ENCODE results near the gene PRKN.

The PRKN gene

DNA sequence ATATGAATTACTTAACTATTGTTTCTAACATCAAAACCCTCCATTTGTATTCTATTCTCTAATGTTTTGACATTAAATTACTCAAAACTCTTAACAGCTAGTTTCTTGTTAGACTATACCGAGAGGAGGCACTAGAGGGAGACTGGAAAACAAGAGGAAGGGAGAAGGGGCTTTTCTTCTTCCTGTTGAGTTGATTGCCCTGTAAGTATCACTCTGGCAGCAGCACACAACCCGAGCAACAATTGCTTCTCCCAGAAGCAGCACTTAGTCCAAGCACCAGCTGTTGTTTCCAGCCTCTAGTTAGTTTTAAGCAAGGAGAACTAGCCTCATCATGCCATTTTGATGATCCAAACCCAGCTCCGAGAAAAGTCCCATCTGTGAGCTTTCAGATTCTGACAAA, 603.8 kb downstream of the PRKN start:
- no peak for DNase-seq (ENCODE audit: low spot score)

DNA sequence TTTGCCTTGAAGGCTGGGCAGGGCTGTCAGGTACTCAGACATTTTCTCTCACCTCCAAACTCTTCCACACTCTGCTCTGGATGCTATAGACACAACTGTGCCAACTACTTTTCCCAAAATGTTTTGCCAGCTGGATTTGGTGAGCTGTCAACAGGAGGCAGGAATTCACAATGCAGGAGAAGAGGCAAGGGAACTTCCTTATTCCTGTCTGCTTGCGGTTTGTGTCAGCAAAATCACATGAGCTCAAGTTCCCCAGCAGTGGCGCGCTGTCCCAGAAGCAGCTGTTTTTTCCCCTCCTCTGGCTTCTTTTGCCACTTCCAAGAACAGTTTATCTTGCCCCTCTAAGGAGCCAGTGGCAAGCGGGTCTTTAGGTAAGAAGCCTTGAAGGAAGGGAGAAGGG, 608.2 kb downstream of the PRKN start:
- DNase-seq (ENCODE audit: low spot score), result no peak

DNA sequence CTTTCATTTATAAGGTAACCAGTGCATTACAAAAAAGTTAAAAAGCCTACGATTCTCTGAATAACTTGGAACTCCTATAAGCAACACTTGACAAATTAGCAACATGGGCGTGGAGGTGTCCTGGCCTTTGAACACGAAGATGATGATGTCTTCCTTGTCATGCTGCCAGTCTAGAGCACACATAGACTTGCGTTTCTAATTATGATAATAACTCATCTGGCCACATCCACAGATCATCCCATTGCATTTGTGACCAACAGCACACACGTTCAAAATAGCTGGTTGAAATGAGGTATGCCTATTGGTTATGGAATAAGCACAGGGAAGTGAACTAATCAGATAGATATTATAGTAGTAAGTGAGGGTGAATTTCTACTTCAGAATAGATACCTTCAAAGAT, 608.9 kb downstream of the PRKN start:
- no peak for DNase-seq (ENCODE audit: low spot score)

DNA sequence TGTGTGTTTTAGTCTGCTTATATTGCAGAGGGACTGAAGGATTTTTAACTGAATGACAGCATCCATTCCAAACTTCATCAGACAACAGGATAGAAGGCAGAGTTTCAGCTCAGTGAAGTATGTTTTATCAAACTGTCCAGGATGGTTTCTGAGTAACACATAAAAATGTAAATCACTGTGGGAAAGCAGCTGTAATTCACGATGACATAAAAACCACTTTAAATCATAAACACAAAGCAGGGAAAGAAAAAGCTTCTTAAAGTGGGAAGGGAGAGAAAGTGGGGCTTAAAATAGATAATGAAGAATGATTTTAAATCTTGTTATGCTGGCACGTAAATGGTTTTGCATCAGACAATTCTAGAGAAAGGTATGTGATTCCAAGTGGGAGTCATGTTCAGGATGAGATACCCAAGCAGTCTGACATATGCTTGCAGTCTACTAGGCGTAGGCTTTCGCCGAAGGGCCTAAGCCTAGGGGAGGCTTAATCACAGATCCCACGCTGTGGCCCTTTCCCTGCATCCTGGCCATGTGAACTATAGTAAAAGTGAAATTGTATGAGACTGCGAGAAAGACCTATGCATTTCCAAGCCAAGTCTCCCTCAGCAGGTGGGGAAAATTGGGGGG, 610.6 kb downstream of the PRKN start:
- no peak for DNase-seq (ENCODE audit: low spot score)

DNA sequence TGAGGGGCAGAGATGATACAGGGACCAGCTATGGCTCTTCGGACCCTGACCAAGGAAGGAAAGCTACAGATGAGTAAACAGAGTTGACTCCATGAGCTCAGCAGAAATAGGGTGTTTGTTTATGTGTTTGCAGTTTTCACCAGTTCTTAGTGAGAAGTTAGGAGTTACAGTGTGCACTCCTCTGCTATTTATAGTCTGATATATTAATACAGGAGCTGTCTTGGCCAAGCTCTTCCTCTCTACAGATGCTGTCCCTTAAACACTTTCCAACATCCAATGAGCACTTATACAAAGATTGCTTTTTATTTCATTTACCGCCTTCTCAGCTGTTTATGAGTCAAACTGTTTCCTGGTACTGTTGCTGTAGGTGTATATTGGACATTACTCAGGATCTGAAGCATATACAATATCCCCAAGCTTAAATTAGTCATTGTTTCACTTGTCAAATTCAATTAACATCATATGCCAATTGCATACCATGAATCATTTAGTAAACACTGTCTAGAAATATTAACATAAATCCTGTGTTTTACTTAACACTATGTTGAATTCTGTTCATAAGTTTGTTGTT, 618.0 kb downstream of the PRKN start:
- no peak for DNase-seq (ENCODE audit: low spot score)

DNA sequence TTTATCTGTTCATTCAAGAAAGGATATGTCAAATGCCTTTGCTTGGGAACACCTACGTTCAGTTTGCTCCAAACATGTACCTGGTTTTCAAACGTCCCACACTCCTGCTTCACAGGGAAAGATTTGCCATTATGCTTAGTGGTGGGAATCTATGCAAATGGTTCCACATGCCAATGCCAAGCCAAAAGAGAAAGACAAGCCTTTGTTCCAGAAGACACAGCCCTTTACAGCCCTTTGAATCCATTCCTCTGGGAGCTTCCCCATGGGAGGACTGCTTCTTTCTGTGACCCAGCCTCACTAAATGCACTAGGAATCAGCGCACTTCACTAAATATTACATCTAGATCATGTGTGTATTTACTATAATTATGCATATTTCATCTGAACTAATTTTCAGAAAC, 619.5 kb downstream of the PRKN start:
- DNase-seq (ENCODE audit: low spot score), result no peak

DNA sequence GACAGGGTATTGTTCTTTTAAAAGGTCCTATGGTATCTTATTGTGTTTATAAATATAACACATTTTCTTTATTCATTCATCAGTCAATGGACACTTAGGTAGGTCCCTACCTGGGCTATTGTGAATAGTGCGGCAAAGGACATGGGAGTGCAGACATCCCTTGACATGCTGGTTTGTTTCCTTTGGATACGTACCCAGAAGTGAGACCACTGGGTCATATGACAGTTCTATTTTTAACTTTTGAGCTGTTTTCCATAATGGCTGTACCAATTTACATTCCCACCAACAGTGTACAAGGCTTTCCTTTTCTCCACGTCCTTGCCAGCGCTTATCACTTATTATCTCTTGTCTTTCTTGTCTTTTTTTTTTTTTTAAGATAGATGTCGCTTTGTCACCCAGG, 627.5 kb downstream of the PRKN start:
- no peak for DNase-seq (ENCODE audit: low spot score)

DNA sequence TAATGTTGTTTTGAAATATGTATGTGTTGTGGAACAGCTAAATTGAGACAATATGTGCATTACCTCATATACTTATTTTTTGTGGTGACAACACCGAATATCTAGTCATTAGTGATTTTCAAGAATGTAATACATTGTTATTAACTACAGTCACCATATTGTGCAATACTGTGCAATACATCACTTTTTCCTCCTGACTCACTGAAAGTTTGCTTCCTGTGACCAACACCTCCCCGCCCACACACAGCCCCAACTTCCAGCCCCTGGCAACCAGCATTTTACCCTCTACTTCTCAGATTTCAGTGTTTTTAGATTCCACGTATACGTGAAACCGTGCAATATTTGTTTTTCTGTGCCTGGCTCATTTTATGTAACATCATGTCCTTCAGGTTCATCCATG, 627.9 kb downstream of the PRKN start:
- no peak for DNase-seq (ENCODE audit: low spot score)

DNA sequence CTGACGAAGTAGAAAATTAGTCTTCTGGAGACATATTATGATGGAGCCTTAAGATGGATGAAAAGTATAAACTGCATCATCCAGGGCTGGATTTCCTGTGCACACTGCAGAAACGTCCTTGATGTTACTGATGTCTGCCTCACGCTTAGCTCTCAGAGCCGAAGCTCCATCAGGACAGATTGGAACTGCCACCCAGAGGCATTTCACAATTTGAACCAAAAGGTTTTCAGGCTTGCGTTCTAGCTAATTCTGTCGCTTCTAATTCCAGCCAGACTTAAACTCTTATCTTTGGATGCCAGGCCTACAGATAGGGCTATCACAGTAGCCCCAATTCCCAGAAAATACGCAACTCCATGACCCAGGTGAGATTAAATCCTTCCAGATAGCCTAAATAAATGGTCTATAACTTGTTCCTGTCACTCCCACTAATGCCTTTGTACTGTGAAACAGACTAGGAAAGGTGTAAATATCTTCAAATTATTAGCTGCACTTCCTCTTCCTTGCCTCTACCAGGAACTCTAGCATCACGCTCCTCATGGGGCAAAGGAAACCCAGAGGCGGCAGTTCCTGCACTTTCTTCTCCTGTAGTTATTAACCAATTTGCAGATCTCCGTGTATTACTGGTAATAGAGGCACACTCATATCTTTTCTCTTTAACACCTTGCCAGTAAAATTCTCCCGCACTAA, 634.6 kb downstream of the PRKN start:
- DNase-seq (ENCODE audit: low spot score), result no peak

DNA sequence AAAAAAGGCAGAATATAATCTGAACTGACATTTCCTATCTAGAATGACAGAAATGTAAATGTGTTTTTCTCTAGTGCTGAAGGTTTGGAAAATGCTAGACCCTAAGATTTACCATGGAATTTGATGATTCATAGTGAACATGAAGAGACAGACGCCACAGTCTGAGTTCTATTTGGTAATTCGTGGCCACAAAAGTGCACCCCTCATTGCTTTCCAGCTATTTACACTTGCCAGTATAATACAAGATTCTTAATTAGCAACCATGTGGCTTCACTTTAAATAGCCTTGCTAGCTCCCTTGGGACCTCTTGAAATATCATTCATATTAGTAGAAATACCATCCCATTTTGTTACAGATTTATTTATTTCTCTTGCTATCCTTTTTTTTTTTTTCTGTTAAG, 636.8 kb downstream of the PRKN start:
- no peak for DNase-seq (ENCODE audit: low spot score)

DNA sequence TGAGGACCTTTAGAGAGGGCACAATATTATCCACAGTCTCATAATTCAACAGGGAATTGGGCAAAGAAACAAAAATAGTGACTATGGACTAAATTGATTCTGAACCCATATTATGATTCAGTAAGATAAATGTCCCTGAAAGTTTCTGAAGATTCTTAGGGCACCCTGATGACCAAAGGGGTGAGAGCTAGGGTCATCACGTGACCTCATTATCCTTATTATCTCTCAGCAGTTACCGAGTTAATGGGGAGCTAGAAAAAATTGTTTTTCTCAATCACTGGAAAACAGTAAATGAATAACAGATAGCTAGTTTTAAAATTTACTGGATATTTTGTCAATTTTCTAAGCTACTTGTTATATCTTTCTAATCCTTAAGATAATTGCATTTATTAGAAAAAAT, 639.5 kb downstream of the PRKN start:
- DNase-seq (ENCODE audit: low spot score), result no peak

DNA sequence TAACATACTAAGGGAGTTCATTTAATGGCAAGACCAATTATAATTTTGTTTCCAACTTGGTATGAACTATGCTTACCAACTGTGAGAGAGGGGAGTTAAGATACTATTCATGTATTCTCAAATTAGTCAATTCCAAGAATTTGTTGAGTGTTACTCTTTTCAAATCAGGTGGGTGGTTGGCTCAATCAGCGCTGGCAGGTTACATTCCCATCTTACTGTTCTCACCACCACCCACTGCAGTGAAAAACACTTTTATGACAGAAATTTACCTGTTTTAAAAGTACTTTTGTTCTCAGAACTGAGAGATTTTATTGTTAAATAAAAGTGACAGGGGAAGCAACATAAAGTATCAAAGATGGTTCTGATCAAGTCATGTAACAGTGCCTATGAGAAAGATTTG, 642.0 kb downstream of the PRKN start:
- no peak for DNase-seq (ENCODE audit: low spot score)

DNA sequence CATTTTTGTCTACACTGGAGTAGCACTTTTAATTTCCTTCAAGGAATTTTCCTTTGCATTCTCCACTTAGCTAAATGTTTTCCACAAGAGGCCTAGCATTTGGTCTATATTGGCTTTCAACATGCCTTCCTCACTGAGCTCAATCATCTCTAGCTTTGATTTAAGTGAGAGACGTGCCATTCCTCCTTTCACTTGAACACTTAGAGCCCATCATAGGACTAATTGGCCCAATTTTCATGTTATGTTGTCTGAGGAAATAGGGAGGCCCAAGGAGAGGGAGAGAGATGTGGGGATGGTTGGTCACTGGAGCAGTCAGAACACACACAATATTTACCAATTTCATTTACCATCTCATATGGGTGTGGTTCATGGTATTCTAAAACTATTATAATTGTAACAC, 645.0 kb downstream of the PRKN start:
- no peak for DNase-seq (ENCODE audit: low spot score)

DNA sequence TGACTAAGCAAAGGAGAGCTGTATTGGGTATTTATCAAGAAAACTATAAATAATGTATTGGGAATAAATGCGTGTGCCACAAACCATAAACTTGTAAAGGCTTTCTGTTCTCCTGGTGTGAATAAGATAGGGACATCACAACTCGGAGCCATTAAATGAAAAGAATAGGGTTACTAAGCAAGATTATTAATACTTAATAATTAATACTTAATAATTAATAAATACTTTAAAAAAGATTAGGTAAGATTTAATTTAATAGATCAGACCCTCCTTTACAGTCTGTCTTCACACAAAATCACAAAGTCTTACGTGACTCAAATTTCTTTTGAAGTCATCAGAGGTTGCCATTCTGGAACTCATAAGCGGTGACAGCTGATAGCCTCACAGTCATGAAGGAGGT, 648.9 kb downstream of the PRKN start:
- DNase-seq (ENCODE audit: low spot score), result no peak

DNA sequence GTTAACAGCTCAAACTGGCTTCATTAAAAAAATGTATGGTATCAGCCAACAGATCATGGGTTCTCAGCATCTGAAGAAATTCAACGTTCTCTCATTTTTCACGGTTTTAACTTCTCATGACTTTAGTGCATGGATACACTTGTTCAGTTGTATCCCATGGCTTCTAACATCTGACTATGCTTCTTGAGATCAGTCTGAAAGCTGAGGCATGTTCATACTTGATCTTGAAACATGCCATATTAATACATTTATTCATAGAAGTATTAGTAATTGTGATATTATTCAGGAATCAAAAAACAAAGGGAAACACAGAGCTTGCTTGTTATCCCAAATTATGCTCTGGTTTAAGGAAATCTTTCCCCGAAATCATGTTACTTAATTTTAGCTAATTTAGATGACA, 649.4 kb downstream of the PRKN start:
- no peak for DNase-seq (ENCODE audit: low spot score)

DNA sequence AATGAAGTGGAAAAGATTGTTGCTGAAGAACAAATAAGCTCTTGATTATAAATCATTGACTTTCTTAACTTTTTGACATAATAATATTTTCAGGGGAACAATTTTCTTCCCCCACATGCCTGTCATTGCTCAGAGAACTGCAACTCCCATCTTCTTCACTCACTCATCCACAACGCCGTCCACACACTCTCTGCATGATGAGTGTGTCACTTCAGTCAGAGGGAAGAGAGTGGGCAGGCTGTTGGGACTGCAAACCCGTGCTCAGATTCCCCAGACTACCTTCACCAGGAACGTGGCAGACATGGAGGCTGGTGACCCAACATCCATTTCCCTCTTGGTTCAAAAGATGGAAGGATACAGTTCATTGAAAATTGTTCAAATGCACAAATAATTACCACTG, 650.8 kb downstream of the PRKN start:
- DNase-seq (ENCODE audit: low spot score), result no peak

DNA sequence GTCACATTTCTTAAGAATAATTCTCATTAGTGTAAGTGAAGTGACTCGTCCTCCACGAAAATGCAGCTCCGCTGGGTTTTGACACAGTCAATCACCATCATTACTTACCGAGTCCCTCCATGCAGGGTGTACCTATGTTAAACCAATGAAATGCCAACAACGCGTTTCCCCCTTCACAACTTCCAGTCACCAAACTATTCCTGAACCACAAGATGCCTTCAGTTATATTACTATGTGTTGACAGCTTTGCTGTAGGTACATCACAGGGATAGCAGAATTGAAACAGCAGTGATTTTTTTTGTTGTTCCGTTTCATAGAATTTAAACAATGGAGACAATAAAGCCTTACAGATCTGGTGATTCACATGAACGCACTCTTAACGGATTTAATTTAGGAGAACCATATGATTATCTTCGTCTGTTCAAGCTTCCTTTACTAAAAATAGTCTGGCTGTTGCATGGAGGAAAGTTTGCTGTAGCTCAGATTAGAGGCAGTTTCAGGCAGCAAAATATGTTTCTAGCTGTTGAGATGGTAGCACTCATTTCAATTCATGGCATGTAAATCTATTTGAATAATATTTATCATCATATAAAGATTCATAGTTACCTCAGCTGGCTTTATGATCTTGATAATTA, 652.8 kb downstream of the PRKN start:
- no peak for DNase-seq (ENCODE audit: low spot score)

DNA sequence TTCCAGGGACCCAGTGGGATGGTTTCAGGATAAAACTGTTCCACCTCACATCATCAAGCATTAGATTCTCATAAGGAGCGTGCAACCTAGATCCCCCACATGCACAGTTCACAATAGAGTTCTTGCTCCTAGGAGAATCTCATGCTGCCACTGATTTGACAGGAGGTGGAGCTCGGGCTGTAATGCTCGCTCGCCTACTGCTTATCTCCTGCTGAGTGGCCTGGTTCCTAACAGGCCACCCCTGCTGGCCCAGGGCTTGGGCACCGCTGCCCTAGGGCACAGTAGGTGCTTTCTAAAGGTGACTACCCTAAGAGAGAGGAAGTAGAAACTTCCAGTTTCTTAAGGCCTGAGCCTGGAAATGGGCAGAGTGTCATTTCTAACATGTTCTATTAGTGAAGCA, 656.9 kb downstream of the PRKN start:
- no peak for DNase-seq (ENCODE audit: low spot score)

DNA sequence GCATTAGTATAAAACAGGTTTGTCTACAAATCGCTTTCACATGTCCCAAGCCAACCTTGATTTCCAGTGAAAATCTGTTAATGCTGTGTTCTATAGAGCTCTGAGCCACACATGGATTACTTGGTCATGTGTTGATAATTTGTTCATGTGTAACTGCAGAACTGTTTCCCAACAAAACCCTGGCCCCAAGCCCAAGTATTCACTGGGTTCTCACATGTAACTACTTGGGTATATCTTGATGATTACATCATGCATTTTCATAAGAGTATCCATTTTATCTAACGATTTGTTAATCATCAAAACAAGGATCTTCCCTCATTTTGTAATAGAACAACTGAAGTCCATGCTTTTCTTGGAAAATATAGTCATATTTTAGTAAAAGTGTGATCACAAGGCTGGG, 657.6 kb downstream of the PRKN start:
- DNase-seq (ENCODE audit: low spot score), result no peak

DNA sequence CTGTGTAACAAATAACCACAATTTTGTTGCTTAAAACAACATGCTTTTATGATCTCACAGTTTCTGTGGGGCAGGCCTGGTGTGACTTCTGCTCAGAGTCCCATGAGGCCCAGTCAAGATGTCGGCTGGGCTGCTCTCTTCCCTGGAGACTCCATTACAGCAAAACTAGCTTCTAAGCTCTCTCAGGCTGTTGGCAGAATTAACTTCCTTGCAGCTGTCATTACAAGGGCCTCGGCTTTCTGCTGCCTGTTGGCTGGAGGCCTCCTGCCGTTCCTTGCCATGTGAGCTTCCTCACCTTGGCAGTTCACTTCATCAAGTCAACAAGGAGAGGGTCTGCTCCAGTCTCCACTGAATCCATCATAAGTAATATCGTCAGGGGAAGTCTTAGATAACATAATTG, 659.2 kb downstream of the PRKN start:
- DNase-seq (ENCODE audit: low spot score), result no peak

DNA sequence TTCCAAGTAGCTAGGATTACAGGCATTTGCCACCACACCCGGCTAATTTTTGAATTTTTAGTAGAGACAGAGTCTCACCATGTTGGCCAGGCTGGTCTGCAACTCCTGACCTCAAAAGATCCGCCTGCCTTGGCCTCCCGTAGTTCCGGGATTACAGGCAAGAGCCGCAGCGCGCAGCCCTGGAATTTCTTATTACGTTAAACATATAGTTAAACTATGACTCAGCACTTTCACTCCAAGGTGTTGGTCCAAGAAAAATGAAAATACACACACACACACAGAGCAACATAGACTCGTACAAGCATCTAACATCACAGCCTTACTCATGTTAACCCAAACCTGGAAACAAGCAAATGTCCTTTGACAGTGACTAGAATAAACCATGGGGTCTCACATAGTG, 663.9 kb downstream of the PRKN start:
- no peak for DNase-seq (ENCODE audit: low spot score)

DNA sequence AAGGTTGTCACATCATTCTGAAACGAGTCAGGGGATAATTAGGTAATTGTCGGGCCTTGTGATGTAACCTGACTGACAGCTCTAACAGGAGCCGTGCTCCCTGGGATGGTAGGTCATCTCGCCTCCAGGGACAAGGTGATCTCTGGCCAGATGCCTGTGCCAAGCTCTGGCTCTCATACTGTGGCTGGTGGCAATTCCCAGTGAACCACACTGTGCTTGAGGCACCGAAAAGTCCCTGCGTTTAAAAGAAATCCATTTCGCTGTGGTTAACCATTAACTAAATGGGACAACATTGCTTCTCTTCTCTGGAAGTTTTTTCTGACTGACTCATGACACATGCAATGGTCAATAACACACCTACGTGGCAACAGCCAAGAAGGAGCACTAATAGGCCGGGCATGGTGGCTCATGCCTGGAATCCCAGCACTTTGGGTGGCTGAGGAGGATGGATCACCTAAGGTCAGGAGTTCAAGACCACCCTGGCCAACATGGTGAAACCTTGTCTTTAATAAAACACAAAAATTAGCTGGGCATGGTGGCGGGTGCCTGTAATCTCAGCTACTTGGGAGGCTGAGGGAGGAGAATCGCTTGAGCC, 669.2 kb downstream of the PRKN start:
- no peak for DNase-seq (ENCODE audit: low spot score)

DNA sequence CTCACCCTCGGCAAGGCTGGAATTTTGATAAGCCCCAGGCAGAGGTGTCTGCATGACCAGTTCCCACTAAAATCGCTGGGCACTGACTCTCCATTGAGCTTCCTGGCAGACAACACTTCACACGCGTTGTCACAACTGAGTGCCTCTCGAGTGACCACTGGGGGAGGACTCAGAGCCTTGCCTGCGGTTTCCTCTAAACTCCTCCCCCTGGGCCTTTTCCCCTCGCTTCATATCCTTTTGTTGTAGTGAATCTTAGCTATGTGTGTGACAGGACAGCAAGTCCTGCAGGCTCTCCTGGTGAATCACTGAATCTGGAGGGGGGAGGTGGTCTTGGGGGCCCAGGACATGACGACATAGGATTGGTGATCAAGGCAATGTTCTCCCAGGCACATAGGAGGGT, 670.8 kb downstream of the PRKN start:
- DNase-seq (ENCODE audit: low spot score), result no peak
